SU-DHL-6 (cell line): ENCODE data around the gene BLOC1S5.

ENCODE experiments used
- CTCF ChIP-seq: fragments of 200-600 bp; sonication (generic); IDR thresholded peaks from one replicate; pipeline ENCODE4 v1.5.1; 2017; ENCODE audit warnings: antibody characterized with exemption, mild to moderate bottlenecking, low read length, moderate library complexity; ENCODE audit not compliant: insufficient read depth, poor library complexity, severe bottlenecking
- EZH2phosphoT487 ChIP-seq: fragments of 200-600 bp; sonication (generic), shearing (Covaris generic); conservative IDR thresholded peaks from 2 replicates; pipeline ENCODE4 v1.6.1; 2018; ENCODE audit warnings: mild to moderate bottlenecking, antibody characterized with exemption, low read length, moderate library complexity, mixed read lengths

- TF ChIP-seq CTCF (no peak), EZH2phosphoT487 (no peak)
Measured at GRCh38 chr6:8079126-8079525, 14.9 kb upstream of the BLOC1S5 start.
